H9 (cell line): Measurements from ENCODE around the gene PREB. TPM values are rescaled to one million over a fixed set of nuclear protein-coding genes. Genes with fewer than 3 reads are reported as not detected.

Experiments used
- DNase-seq: peaks from one replicate; pipeline ENCODE4 v3.0.0-alpha.2; 2017
- H2AFZ ChIP-seq: one replicate; pipeline ENCODE4 v1.6.1; 2013; ENCODE audit warnings: mild to moderate bottlenecking, low read length, control low read depth, moderate library complexity
- H2AK5ac ChIP-seq: 2 replicates; pipeline ENCODE4 v1.6.1; 2013; ENCODE audit warnings: low read length, control low read depth, mixed read lengths; ENCODE audit not compliant: insufficient read length
- H2BK120ac ChIP-seq: one replicate; pipeline ENCODE4 v1.6.1; 2013; ENCODE audit warnings: low read depth, mild to moderate bottlenecking, low read length, control low read depth, inconsistent platforms; ENCODE audit not compliant: poor library complexity, severe bottlenecking
- H2BK12ac ChIP-seq: 2 replicates; pipeline ENCODE4 v1.6.1; 2013; ENCODE audit warnings: low read length, control low read depth, mixed read lengths, low read depth; ENCODE audit not compliant: insufficient read length
- H2BK15ac ChIP-seq: 2 replicates; pipeline ENCODE4 v1.6.1; 2013; ENCODE audit warnings: low read depth, low read length, control low read depth
- H2BK20ac ChIP-seq: one replicate; pipeline ENCODE4 v1.6.1; 2013; ENCODE audit warnings: low read depth, mild to moderate bottlenecking, low read length, control low read depth, inconsistent platforms; ENCODE audit not compliant: poor library complexity, severe bottlenecking
- H2BK5ac ChIP-seq: 2 replicates; pipeline ENCODE4 v1.6.1; 2013; ENCODE audit warnings: low read length, control low read depth, mixed read lengths; ENCODE audit not compliant: insufficient read length
- H3K14ac ChIP-seq: 2 replicates; pipeline ENCODE4 v1.6.1; 2013; ENCODE audit warnings: low read length, control low read depth; ENCODE audit not compliant: insufficient read depth
- H3K18ac ChIP-seq: 2 replicates; pipeline ENCODE4 v1.6.1; 2013; ENCODE audit warnings: low read depth, mild to moderate bottlenecking, mixed read lengths, low read length, control low read depth; ENCODE audit not compliant: insufficient read length
- H3K23ac ChIP-seq: 2 replicates; pipeline ENCODE4 v1.6.1; 2013; ENCODE audit warnings: low read length, control low read depth, mixed read lengths, low read depth; ENCODE audit not compliant: insufficient read length
- H3K23me2 ChIP-seq: 2 replicates; pipeline ENCODE4 v1.6.1; 2013; ENCODE audit warnings: low read depth, mild to moderate bottlenecking, mixed read lengths, low read length, control low read depth; ENCODE audit not compliant: insufficient read length, poor library complexity, severe bottlenecking
- H3K27ac ChIP-seq: 2 replicates; pipeline ENCODE4 v1.5.1; 2013; ENCODE audit warnings: low read length, control low read depth, mixed read lengths, low read depth; ENCODE audit not compliant: insufficient read length
- H3K27me3 ChIP-seq: 2 replicates; pipeline ENCODE4 v1.6.1; 2013; ENCODE audit warnings: low read length, control low read depth, inconsistent platforms; ENCODE audit not compliant: insufficient read depth
- H3K4ac ChIP-seq: 2 replicates; pipeline ENCODE4 v1.6.1; 2013; ENCODE audit warnings: low read depth, mild to moderate bottlenecking, control low read depth, inconsistent platforms, low read length, moderate library complexity
- H3K4me1 ChIP-seq: 2 replicates; pipeline ENCODE4 v1.6.1; 2013; ENCODE audit warnings: low read length, control low read depth, inconsistent platforms; ENCODE audit not compliant: insufficient read depth
- H3K4me2 ChIP-seq: 2 replicates; pipeline ENCODE4 v1.6.1; 2013; ENCODE audit warnings: low read length, control low read depth, mixed read lengths; ENCODE audit not compliant: insufficient read length, insufficient read depth
- H3K56ac ChIP-seq: 2 replicates; pipeline ENCODE4 v1.6.1; 2013; ENCODE audit warnings: low read depth, mild to moderate bottlenecking, mixed read lengths, low read length, control low read depth; ENCODE audit not compliant: insufficient read length
- H3K79me1 ChIP-seq: 2 replicates; pipeline ENCODE4 v1.6.1; 2013; ENCODE audit warnings: low read depth, mild to moderate bottlenecking, moderate library complexity, low read length, control low read depth, inconsistent platforms; ENCODE audit not compliant: insufficient read depth, poor library complexity, severe bottlenecking
- H3K79me2 ChIP-seq: 2 replicates; pipeline ENCODE4 v1.6.1; 2013; ENCODE audit warnings: low read length, control low read depth, inconsistent platforms; ENCODE audit not compliant: insufficient read depth
- H3K9ac ChIP-seq: 2 replicates; pipeline ENCODE4 v1.6.1; 2013; ENCODE audit warnings: low read length, control low read depth, mixed read lengths; ENCODE audit not compliant: insufficient read length; ENCODE audit errors: extremely low read depth
- H3K9me3 ChIP-seq: one replicate; pipeline ENCODE4 v1.6.1; 2013; ENCODE audit warnings: low read depth, low read length, inconsistent platforms; ENCODE audit not compliant: control insufficient read depth
- H3T11ph ChIP-seq: one replicate; pipeline ENCODE4 v1.6.1; 2013; ENCODE audit warnings: mild to moderate bottlenecking, low read length, control low read depth, inconsistent platforms
- H4K20me1 ChIP-seq: one replicate; pipeline ENCODE4 v1.6.1; 2013; ENCODE audit not compliant: control insufficient read depth, insufficient read length, insufficient read depth
- H4K5ac ChIP-seq: 2 replicates; pipeline ENCODE4 v1.6.1; 2013; ENCODE audit warnings: low read depth, mild to moderate bottlenecking, mixed read lengths, low read length, control low read depth; ENCODE audit not compliant: insufficient read length
- H4K8ac ChIP-seq: replicated peaks from 2 replicates; pipeline ENCODE4 v1.6.1; 2013; ENCODE audit warnings: low read length, control low read depth, mixed read lengths, low read depth; ENCODE audit not compliant: insufficient read length
- H4K91ac ChIP-seq: 2 replicates; pipeline ENCODE4 v1.6.1; 2013; ENCODE audit warnings: low read depth, mild to moderate bottlenecking, moderate library complexity, mixed read lengths, low read length, control low read depth; ENCODE audit not compliant: insufficient read length
- H3K27ac Mint-ChIP-seq, 3 experiments: 2 replicates in 2 of 3; 3 replicates in 1 of 3; pipeline ENCODE4 v1.8.0; 2020 to 2021; ENCODE audit warnings: mixed read lengths in 3 of 3, mild to moderate bottlenecking in 1 of 3, moderate library complexity in 1 of 3
- H3K27me3 Mint-ChIP-seq: 2 replicates; pipeline ENCODE4 v1.8.0; 2021; ENCODE audit warnings: low read depth, mild to moderate bottlenecking, moderate library complexity, mixed read lengths
- H3K36me3 Mint-ChIP-seq, 3 experiments: 2 replicates in 2 of 3; 3 replicates in 1 of 3; pipeline ENCODE4 v1.8.0; 2020 to 2021; ENCODE audit warnings: low read depth in 3 of 3, mixed read lengths in 3 of 3; ENCODE audit not compliant: insufficient read depth in 1 of 3
- H3K4me1 Mint-ChIP-seq, 2 experiments: 2 replicates each; pipeline ENCODE4 v1.8.0; 2020; ENCODE audit warnings: mixed read lengths in 2 of 2
- H3K4me3 Mint-ChIP-seq, 2 experiments: 2 replicates in 1 of 2; 3 replicates in 1 of 2; pipeline ENCODE4 v1.8.0; 2020 to 2021; ENCODE audit warnings: mild to moderate bottlenecking in 2 of 2, mixed read lengths in 2 of 2, moderate library complexity in 1 of 2
- H3K9me3 Mint-ChIP-seq, 2 experiments: 2 replicates in 1 of 2; 3 replicates in 1 of 2; pipeline ENCODE4 v1.8.0; 2020; ENCODE audit warnings: mild to moderate bottlenecking in 2 of 2, mixed read lengths in 2 of 2, moderate library complexity in 1 of 2
- CTCF ChIP-seq: fragments of 200-600 bp; sonication (generic); conservative IDR thresholded peaks from 3 replicates; pipeline ENCODE4 v1.8.0; 2021; ENCODE audit warnings: antibody characterized with exemption, mild to moderate bottlenecking
- WGBS: extraction: QIAGEN DNeasy Blood & Tissue Kit; methylation state at CpG from one replicate; pipeline ENCODE4 v1.1.7; 2013; ENCODE audit warnings: missing lambda C conversion rate, low lambda C conversion rate, mixed read lengths; ENCODE audit not compliant: insufficient read length; ENCODE audit errors: extremely low coverage; 5-methylcytosine and 5-hydroxymethylcytosine counted together
- total RNA-seq: library from RNA; stranded (reverse); gene quantifications from 2 replicates; pipeline ENCODE4 v1.2.1, GENCODE V29; 2021

PREB gene
- total RNA-seq, 1 experiment from 2014 or later: 43.6 TPM

GRCh38 chr2:27150639-27151230 lies 16.3 kb upstream of the PREB start:
- no peak overlapping the region for H3K4me2 ChIP-seq
- no peak overlapping the region for H4K5ac ChIP-seq
- H2BK15ac ChIP-seq: no peak overlapping the region
- DNase-seq: no peak
- no peak overlapping the region for H3K27ac ChIP-seq
- no peak overlapping the region for H3T11ph ChIP-seq
- no peak overlapping the region for H2AK5ac ChIP-seq
- H3K9me3 ChIP-seq: no peaks in the 10 kb centered on the region
- no peak overlapping the region for H2AFZ ChIP-seq
- no peak overlapping the region for H3K56ac ChIP-seq
- no CpG with 5 or more reads among the region's 8 CpGs for WGBS
- H3K9me3 Mint-ChIP-seq: peaks cover 0 to 2% of the 10 kb centered on the region in 2 experiments; a peak in 2 of 5 replicates
- no peak overlapping the region for H3K23ac ChIP-seq
- H3K9ac ChIP-seq: no peak overlapping the region
- H3K27me3 ChIP-seq: no peaks in the 10 kb centered on the region
- TF ChIP-seq CTCF: no peak
- H2BK20ac ChIP-seq: no peak overlapping the region
- H4K20me1 ChIP-seq: no peaks in the 10 kb centered on the region
- no peak overlapping the region for H3K27ac Mint-ChIP-seq
- H3K79me1 ChIP-seq: no peaks in the 10 kb centered on the region
- H2BK12ac ChIP-seq: no peak overlapping the region
- peaks cover 2% of the 10 kb centered on the region; the same call in 1 of the 2 replicates for H3K27me3 Mint-ChIP-seq
- no peaks in the 10 kb centered on the region for H3K79me2 ChIP-seq
- no peak overlapping the region for H4K91ac ChIP-seq
- no peak overlapping the region for H2BK5ac ChIP-seq
- no peaks in the 10 kb centered on the region for H3K36me3 Mint-ChIP-seq
- no peak overlapping the region for H3K4ac ChIP-seq
- H3K4me3 Mint-ChIP-seq: no peak overlapping the region
- H3K4me1 Mint-ChIP-seq: peaks cover 0 to 2% of the 10 kb centered on the region in 2 experiments; a peak in 1 of 4 replicates
- no peak overlapping the region for H2BK120ac ChIP-seq
- H3K14ac ChIP-seq: no peak overlapping the region
- no peak overlapping the region for H3K18ac ChIP-seq
- H4K8ac ChIP-seq: no peak overlapping the region
- H3K4me1 ChIP-seq: no peaks in the 10 kb centered on the region
- H3K23me2 ChIP-seq: no peaks in the 10 kb centered on the region
